SU-DHL-6 (cell line): ENCODE measurements around the gene CCDC181.

ENCODE experiments used
- H2AFZ ChIP-seq: fragments of 200-600 bp; sonication (generic); 2 replicates; pipeline ENCODE4 v1.6.1; 2014; ENCODE audit warnings: low read depth, mild to moderate bottlenecking, moderate library complexity, mixed read lengths, antibody characterized with exemption, low read length; ENCODE audit not compliant: severe bottlenecking
- H3F3A ChIP-seq: fragments of 200-600 bp; shearing (Covaris generic); 2 replicates; pipeline ENCODE4 v1.6.0; 2016; ENCODE audit warnings: antibody characterized with exemption, mild to moderate bottlenecking; ENCODE audit not compliant: insufficient read depth
- H3K27ac ChIP-seq: fragments of 200-600 bp; sonication (generic); 2 replicates; pipeline ENCODE4 v1.5.1; 2016; ENCODE audit warnings: low read depth, mild to moderate bottlenecking, low read length, moderate library complexity, mixed read lengths
- H3K27me3 ChIP-seq: fragments of 200-600 bp; sonication (generic), shearing (Covaris generic); 2 replicates; pipeline ENCODE4 v1.6.0; 2014; ENCODE audit warnings: mild to moderate bottlenecking, low read length
- H3K36me3 ChIP-seq: fragments of 200-600 bp; sonication (generic); 2 replicates; pipeline ENCODE4 v1.6.1; 2014; ENCODE audit warnings: mild to moderate bottlenecking, low read length, mixed read lengths
- H3K4me2 ChIP-seq: fragments of 300-600, 200-600 bp; shearing (Covaris generic), sonication (generic); 2 replicates; pipeline ENCODE4 v1.6.0; 2014; ENCODE audit warnings: low read length, low read depth, mild to moderate bottlenecking; ENCODE audit not compliant: poor library complexity, severe bottlenecking
- H3K4me3 ChIP-seq: fragments of 200-600 bp; sonication (generic); 2 replicates; pipeline ENCODE4 v1.5.1; 2014; ENCODE audit warnings: antibody characterized with exemption, low read length, mild to moderate bottlenecking, mixed read lengths; ENCODE audit not compliant: insufficient read depth, poor library complexity, severe bottlenecking
- H3K79me2 ChIP-seq: fragments of 200-600 bp; sonication (generic); 2 replicates; pipeline ENCODE4 v1.6.1; 2014; ENCODE audit warnings: mild to moderate bottlenecking, low read length, moderate library complexity; ENCODE audit not compliant: insufficient read depth
- H3K9ac ChIP-seq: fragments of 200-600 bp; sonication (generic); 2 replicates; pipeline ENCODE4 v1.7.0; 2014; ENCODE audit warnings: mild to moderate bottlenecking, low read length
- H3K9me2 ChIP-seq: fragments of 200-600 bp; sonication (generic); replicated peaks from 2 replicates; pipeline ENCODE4 v1.6.1; 2014; ENCODE audit warnings: low read length; ENCODE audit not compliant: insufficient read depth
- H3K9me3 ChIP-seq: fragments of 200-600 bp; sonication (generic); 2 replicates; pipeline ENCODE4 v1.6.1; 2014; ENCODE audit warnings: low read length, mixed read lengths; ENCODE audit not compliant: insufficient read depth
- H4K20me1 ChIP-seq: fragments of 200-600 bp; sonication (generic); 2 replicates; pipeline ENCODE4 v1.6.1; 2014; ENCODE audit warnings: low read depth, mild to moderate bottlenecking, antibody characterized with exemption, low read length, moderate library complexity, mixed read lengths
- EZH2phosphoT487 ChIP-seq: fragments of 200-600 bp; sonication (generic), shearing (Covaris generic); conservative IDR thresholded peaks from 2 replicates; pipeline ENCODE4 v1.6.1; 2018; ENCODE audit warnings: mild to moderate bottlenecking, antibody characterized with exemption, low read length, moderate library complexity, mixed read lengths
- TF ChIP-seq, protein P1 (sequence below): fragments of 200-600 bp; sonication (generic); IDR thresholded peaks from one replicate; pipeline ENCODE4 v1.5.1; 2017; ENCODE audit warnings: antibody characterized with exemption, mild to moderate bottlenecking, low read length, moderate library complexity; ENCODE audit not compliant: insufficient read depth, poor library complexity, severe bottlenecking

Gene CCDC181

DNA sequence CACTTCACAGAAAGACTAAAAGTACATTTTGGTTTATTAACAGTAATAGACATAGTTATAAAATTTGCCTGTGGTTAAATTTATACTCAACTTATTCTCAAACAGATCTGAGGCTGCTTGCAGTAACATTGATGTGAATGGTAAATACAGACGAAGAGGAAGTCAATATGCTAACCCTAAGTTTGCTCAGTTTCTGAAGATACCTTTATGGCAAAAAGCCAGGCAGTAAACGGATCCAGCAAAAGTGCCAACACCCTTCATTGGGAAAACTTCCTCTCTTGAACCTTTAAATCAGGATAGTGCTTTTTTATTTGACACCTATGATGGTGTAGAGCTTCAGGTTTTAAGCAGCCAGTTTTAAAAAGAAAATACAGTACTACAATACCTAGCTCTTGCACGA, 16.6 kb upstream of the CCDC181 start:
- Histone ChIP-seq H3F3A (no peaks in the 10 kb centered on the region), H4K20me1 (no peaks in the 10 kb centered on the region), H3K4me2 (no peak overlapping the region), H2AFZ (no peak overlapping the region), H3K9ac (no peak overlapping the region), H3K27me3 (no peaks in the 10 kb centered on the region), H3K79me2 (no peaks in the 10 kb centered on the region), H3K4me3 (no peak overlapping the region), H3K27ac (no peak overlapping the region), H3K9me3 (no peaks in the 10 kb centered on the region), H3K9me2 (no peaks in the 10 kb centered on the region), H3K36me3 (no peaks in the 10 kb centered on the region)
- TF ChIP-seq, protein P1, sequence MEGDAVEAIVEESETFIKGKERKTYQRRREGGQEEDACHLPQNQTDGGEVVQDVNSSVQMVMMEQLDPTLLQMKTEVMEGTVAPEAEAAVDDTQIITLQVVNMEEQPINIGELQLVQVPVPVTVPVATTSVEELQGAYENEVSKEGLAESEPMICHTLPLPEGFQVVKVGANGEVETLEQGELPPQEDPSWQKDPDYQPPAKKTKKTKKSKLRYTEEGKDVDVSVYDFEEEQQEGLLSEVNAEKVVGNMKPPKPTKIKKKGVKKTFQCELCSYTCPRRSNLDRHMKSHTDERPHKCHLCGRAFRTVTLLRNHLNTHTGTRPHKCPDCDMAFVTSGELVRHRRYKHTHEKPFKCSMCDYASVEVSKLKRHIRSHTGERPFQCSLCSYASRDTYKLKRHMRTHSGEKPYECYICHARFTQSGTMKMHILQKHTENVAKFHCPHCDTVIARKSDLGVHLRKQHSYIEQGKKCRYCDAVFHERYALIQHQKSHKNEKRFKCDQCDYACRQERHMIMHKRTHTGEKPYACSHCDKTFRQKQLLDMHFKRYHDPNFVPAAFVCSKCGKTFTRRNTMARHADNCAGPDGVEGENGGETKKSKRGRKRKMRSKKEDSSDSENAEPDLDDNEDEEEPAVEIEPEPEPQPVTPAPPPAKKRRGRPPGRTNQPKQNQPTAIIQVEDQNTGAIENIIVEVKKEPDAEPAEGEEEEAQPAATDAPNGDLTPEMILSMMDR, result no peak
- TF ChIP-seq EZH2phosphoT487, result no peak

DNA sequence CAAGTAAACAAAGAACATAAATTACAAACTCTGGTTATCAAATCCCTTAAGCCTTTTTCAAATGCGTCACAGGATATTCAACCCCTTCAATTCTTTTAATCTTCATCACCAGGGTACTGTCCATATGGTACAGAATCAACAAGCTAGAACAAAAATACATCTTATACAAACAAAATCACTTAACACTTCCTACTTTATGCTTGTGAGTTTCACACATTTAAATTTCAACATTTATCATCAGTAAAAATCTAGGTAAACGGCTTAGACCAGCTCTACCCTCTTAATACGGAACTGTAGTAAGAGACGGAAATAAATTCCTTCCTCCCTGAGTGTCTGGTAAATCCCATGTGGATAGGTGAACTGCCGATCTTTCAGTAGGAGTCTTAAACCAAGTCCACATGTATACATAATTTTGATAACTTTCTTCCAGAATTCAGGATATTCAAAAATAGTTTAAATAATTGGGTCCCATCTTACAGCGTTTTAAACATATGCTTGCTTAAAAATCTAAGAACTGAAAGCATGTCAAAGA, 1.0 kb downstream of the CCDC181 start:
- no peak overlapping the region for H3K4me3 ChIP-seq

DNA sequence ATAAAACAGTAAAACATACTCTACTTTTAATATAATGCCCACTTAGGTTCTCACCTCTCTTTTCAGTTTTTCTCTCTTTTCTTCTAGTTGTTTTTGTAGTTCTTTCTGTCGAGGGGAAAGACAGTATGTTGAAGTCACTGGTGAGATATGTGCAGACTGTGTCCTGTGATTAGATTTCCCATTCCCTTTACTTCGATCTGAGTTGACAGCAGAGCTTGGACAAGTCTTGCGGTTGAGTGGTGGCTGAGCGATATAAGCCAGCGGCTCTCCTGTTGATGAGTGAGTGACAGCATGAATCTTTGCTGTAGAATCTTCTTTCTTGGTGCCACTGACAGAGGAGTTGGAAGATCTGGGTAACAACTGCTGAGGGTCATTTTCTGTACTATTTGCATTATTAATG, 6.0 kb downstream of the CCDC181 start:
- H3K36me3 ChIP-seq, result no peaks in the 10 kb centered on the region
- H3K4me2 ChIP-seq, result no peak overlapping the region
- TF ChIP-seq, protein P1, result no peak
- no peak for TF ChIP-seq EZH2phosphoT487
- no peaks in the 10 kb centered on the region for H3F3A ChIP-seq
- no peaks in the 10 kb centered on the region for H4K20me1 ChIP-seq
- H3K79me2 ChIP-seq, result no peaks in the 10 kb centered on the region
- no peak overlapping the region for H3K9ac ChIP-seq
- H3K27me3 ChIP-seq, result no peaks in the 10 kb centered on the region
- no peak overlapping the region for H3K27ac ChIP-seq
- H2AFZ ChIP-seq, result no peak overlapping the region
- no peak overlapping the region for H3K4me3 ChIP-seq
- no peaks in the 10 kb centered on the region for H3K9me3 ChIP-seq
- H3K9me2 ChIP-seq, result no peaks in the 10 kb centered on the region

More for the DNA sequence above, 1.0 kb downstream of the CCDC181 start:
- Histone ChIP-seq H3F3A (no peaks in the 10 kb centered on the region), H3K79me2 (no peaks in the 10 kb centered on the region), H3K4me2 (peak overlapping the region; percentile 53), H4K20me1 (no peaks in the 10 kb centered on the region), H3K9ac (no peak overlapping the region), H3K27me3 (no peaks in the 10 kb centered on the region), H3K27ac (no peak overlapping the region), H2AFZ (no peak overlapping the region), H3K36me3 (no peaks in the 10 kb centered on the region), H3K9me3 (no peaks in the 10 kb centered on the region), H3K9me2 (no peaks in the 10 kb centered on the region)
- no peak for TF ChIP-seq EZH2phosphoT487
- TF ChIP-seq, protein P1, result no peak
